ENCODE results near the gene NT5C3B.
"Not testable (repeated sequence)": the region's sequence is repeated elsewhere in the genome, so short reads cannot be mapped to it uniquely, and the experiment has no call there.

Gene NT5C3B

GRCh38 chr17:41835800-41836549, at the start of gene NT5C3B:
Gene NT5C3B (minus strand): TSS chr17:41836232. CDS start chr17:41836193, 39 bp downstream.
- peak within 1 kb of the TSS; percentile 56 for H3K4me3 ChIP-seq (ENCODE audit: low read depth, low read length)

GRCh38 chr17:41885733-41886132, 49.7 kb upstream of the NT5C3B start:
- H3K4me3 ChIP-seq (ENCODE audit: low read depth, low read length) = no peak overlapping the region

- H3K4me3 ChIP-seq (ENCODE audit: low read depth, low read length) = no peak overlapping the region
These were observed 46.7 kb upstream of the NT5C3B start for GRCh38 chr17:41882756-41883155.

GRCh38 chr17:41880130-41880529, 44.1 kb upstream of the NT5C3B start:
- H3K4me3 ChIP-seq (ENCODE audit: low read depth, low read length) = no peak overlapping the region

DNA sequence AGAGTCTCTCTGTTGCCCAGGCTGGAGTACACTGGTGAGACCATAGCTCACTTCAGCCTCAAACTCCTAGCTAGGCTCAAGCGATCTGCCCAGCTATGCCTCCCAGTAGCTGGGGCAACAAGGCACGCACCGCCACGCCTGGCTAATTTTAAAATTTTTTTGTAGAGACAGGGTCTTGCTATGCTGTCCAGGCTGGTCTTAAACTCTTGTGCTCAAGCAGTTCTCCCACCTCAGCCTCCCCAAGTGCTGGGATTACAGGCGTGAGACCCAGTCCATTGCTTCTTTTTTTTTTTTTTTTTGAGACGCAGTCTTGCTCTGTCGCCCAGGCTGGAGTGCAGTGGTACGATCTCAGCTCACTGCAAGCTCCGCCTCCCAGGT, 38.2 kb upstream of the NT5C3B start:
- not testable (repeated sequence) for H3K4me3 ChIP-seq (ENCODE audit: low read depth, low read length)

DNA sequence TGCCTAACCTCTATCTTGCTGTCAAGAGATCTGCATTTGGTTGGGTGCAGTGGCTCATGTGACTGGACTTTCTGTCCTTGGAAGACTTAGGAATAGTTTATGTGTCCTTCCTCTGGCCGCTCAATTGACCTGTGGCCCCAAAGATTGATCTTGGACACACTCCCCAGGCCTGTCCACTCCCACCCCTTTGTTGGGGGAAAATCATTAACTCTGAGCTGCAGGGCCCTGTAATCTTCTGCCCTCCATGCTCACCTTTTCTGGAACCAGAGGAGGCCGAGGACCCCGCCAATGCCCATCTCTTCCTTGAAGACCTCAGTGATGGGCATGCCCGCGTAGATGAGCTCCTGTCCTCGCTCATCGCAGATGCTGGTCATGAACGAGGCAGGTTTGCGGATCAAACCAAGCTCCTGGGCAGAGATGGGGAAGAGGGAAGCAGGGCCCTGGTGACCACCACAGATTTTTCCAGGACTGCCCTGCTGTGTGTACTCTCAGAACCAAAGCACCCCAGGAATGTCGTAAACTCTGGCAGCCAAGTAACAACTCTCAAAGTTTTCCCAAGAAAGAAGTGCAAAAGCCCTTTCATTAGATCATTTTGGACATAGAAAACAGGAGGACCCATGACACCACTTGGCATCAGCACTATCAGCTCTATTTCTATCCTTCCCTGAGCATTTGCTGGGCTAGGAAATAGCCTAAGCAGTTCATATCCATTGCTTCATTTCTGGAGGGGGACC, 37.7 kb upstream of the NT5C3B start:
- H3K4me3 ChIP-seq (ENCODE audit: low read depth, low read length) = no peak overlapping the region

DNA sequence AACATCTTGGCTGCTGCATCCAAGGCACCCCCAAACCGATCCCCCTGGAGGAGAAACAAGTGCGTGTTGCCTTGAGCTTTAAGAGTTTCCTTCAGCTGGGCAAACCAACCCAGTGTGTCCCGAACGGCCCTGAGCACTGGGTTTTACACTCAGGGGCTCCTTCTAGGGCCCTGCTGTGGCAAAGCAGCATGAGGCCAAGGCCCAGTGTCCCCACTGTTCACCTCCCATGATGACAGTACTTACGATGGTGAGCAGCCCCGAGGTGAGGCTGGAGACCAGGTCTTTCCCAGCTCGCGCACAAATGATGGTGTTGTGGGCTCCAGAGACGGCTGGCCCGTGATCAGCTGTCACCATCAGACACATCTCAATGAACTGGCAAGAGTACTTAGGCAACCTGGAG, 35.8 kb upstream of the NT5C3B start:
- H3K4me3 ChIP-seq (ENCODE audit: low read depth, low read length) = no peak overlapping the region

DNA sequence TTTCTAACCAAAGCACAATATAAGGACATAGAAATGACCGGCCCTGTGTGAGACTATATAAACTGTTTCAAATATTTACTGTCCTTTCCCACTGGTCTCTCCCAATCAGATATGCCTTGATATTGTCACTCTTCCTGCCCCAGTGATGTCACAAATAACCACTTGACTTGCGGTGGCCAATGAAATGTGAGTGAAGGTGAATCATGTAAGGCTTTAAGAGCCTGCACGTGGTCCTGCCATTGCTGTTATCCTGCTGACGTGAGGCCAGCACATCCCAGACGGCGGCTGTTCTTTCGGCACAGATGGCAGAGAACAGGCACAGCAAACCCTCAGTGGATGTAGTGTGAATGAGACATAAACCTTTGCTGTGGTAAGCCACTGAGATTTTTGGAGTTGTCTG, 34.6 kb upstream of the NT5C3B start:
- H3K4me3 ChIP-seq (ENCODE audit: low read depth, low read length) = no peak overlapping the region

DNA sequence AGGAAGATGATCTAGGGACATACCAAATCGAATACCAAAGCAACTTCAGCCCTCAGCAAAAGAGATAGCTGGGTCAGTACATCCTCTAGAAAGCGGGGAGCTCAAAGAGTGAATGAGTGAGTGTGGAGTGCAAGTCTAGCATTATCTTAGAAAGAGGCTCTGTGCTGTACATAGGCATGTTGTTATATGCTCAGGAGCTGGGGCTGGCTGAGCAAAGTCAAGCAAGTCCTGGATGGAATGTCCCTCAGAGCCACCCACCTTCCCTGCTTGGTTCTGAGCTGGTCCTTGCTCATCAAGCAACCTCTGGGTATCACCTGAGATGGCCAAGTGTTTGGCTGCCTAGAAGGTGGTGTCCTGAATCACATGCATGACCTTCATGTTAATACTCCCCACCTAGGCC, 34.1 kb upstream of the NT5C3B start:
- H3K4me3 ChIP-seq (ENCODE audit: low read depth, low read length) = no peak overlapping the region

- no peak overlapping the region for H3K4me3 ChIP-seq (ENCODE audit: low read depth, low read length)
These were observed 33.4 kb upstream of the NT5C3B start for GRCh38 chr17:41869426-41869825.

- H3K4me3 ChIP-seq (ENCODE audit: low read depth, low read length) = no peak overlapping the region
These were observed 32.5 kb upstream of the NT5C3B start for GRCh38 chr17:41868568-41868967.

DNA sequence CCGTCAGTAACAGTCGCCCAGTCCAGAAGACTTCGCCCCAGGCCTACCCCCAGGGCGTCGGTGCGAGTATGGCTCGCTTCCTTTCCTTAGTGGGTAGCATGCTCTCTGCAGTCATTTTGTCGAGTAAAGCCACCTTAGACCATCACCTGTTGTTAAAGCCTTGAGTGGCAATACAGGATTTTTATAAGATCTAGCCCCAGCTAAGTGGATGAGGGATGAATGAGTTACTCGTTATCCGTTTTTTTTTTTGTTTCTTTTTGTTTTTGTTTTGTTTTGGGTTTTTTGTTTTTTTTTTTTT, 29.5 kb upstream of the NT5C3B start:
- peak overlapping the region; percentile 18 for H3K4me3 ChIP-seq (ENCODE audit: low read depth, low read length)

DNA sequence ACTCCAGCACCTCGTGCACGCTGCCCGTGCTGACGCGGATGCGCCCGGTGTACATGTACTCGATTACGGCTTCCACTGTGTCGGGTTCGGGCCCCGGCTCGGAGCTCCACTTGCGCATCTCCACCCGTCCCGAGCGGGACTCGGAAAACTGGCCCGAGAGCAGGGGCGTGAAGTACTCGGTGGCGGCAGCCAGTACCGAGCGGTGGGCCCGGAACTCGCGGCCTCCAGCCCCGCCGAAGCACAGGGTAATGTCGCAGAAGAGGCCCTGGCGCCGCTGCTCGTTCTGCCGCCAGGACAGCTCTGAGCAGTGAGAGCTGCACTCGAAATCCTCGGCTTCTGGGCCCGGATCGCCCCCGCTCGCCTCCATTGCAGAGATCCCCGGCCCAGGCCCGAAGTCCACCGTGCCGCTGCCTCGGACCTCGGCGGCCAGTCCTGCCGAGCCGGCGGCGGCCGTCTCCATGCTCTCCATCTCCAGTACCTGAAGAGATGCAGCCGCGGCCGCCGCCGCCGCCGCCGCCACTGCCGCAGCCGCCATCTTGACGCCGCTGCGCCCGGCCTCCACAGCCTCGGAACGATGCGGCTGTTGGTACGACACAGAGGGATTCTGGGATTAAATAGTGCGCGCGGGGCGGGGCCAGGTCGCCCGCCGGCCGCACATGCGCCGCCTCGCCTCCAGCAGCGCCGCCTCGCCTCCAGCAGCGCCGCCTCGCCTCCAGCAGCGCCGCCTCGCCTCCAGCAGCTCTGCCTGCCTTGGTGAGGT, 29.0 kb upstream of the NT5C3B start, which contains the start of gene KLHL11:
Gene KLHL11 (minus strand): TSS at position 588 of the 760 bp plus-strand sequence. CDS start 53 bp downstream, at position 535.
- peak within 1 kb of the TSS; percentile 94 for H3K4me3 ChIP-seq (ENCODE audit: low read depth, low read length)

DNA sequence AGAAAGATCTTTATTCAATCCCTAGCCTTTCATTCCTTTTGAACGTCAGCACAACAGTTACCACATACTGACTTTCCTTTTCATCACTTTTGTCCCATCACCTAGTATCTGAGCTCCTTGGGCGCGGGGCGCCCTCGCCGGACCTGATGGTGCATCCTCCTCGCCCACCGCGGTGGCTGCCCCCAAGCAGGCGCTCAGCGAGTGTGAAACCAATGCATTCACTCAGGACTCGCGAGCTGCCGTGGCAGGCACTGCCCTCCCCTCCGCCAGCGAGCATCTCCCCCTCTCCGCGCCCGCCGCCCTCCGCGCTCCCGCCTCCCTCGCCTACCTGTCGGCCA, 28.4 kb upstream of the NT5C3B start:
- H3K4me3 ChIP-seq (ENCODE audit: low read depth, low read length) = peak overlapping the region; percentile 94

DNA sequence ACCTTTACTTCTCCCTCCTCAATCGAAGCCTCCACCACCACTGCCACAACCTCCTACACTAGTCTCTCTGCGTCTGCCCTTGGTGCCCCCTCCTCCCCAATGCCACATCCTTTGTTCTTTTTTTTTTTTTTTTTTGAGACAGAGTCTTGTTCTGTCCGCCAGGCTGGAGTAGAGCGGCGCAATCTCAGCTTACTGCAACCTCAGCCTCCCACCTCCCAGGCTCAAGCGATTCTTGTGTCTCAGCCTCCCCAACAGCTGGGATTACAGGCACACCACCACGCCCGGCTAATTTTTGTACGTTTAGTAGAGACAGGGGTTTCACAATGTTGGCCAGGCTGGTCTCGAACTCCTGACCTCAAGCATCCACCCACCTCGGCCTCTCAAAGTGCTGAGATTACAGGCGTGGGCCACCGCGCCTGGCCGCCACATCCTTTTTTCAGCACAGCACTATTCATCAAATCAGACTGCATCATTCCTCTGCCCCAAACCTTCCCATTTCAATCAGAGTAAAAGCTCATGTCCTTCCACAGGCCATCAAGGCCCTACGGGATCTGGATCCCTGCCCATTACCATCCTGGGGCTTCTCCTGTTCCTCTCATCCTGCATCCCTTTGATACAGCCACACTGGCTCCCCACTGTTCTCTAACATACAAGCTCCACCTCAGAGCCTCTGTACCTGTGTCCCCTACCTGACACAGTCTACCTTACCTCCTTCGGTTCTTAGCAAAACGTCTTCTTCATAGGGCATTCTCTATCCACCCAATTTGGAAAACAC, 27.2 kb upstream of the NT5C3B start:
- no peak overlapping the region for H3K4me3 ChIP-seq (ENCODE audit: low read depth, low read length)

DNA sequence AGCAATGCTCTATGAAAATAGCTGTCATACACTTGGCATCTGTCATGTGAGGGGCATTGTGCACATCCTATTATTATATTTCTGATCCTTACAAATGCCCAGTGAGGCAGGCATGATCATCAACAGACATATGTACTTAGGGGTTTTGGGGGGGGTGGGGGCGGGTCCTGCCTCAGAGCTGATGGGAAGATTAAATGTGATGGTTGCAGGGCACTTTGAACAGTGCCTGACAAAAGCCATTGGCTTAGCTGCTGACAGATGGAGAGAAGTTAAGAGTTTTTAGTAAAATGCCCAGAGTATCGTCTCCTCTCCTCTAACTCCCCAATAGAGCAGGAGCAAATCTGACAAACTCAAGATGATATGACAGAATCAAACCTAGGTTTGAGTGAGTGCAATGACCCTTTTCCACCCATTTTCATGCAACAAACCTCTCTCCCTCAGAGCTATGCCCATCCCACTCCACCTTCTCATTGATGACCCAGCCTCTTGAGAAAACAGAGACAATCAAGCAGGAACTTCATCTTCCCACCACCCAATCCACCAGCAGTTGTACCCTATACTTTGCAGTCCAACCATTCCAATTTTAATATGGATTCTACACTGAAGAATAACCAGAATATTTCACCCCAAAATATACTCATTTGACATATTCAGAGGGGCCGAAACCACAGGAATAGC, 24.4 kb upstream of the NT5C3B start:
- no peak overlapping the region for H3K4me3 ChIP-seq (ENCODE audit: low read depth, low read length)

- not testable (repeated sequence) for H3K4me3 ChIP-seq (ENCODE audit: low read depth, low read length)
These were observed 15.3 kb upstream of the NT5C3B start for GRCh38 chr17:41851382-41851781.

DNA sequence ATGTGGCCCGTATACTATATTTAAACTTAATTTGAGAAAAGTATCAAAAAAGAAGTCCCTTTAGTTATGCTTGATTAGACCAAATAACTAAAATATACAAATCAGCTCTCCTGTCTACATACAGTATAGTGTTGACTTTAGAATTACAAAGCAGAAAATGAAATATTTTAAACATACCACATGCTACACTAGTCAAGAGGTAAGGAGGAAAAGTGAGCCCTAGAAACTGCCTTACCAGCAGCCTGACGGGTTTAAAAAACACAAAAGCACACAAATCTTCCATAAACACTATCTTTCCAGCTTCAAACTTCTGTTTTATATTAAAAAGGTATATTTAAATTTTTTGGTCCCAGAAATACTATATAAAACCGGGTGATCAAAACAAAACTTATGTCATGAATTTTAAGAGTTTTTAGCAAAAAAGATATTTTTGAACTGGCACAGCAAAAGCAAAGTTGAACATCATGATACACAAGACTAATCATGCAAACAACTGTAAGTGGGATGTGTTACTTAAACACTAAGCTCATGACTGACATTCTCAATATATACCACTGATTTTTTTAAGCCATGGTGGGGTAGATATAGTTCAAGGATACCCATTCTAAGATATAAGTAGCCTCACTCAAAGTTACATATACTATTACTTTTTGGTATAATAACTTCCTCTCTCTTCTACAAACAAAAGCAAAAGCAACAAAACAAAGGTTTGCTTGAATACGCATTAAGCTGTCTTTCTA, 13.4 kb upstream of the NT5C3B start:
- no peak overlapping the region for H3K4me3 ChIP-seq (ENCODE audit: low read depth, low read length)

DNA sequence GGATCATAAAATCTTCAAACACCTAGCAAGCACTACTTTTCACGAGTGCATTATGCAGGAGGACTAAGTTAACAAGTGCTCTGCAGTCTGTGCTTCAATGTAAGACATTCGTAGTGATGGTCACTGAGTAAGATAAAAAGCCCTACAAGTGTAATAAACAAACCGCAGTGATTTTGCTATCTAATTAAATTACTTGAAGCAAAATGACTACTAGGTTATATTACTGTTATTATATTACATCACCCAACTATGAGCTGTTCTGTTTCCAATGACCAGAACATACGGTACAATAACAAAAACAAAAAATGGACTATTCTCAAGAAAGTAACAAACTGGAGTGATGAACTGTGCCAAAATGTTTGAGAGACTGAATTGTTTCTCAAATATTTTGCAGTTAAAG, 12.8 kb upstream of the NT5C3B start:
- no peak overlapping the region for H3K4me3 ChIP-seq (ENCODE audit: low read depth, low read length)

- no peak overlapping the region for H3K4me3 ChIP-seq (ENCODE audit: low read depth, low read length)
These were observed 8.9 kb upstream of the NT5C3B start for GRCh38 chr17:41844971-41845370.

Data from iPS-11a (cell line).